Measurements from ENCODE around the gene KRT80.

KRT80 gene

DNA sequence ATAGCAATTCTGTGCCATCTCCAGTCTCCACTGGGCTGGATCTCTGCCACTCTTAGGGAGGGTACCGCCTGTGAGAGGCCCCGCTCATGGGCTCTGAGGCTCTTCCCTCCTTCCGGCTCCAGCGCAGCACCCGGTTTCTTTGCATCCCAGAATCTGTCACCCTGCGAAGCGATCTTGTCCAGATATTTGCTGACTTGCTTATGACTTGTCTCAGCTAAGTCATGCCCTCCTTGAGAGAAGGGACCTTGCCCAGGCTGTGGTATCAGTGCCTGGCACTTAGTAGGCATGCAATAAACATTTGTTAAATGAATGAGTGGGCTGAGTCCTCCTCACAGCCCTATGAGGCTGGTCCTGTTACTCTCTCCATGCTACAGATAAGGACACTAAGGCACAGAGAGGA lies 13.4 kb downstream of the KRT80 start:
- no peak for FAIRE-seq

- no peak for FAIRE-seq
Measured at GRCh38 chr12:52175371-52176350, 16.2 kb downstream of the KRT80 start.

- no peak for FAIRE-seq
Measured at GRCh38 chr12:52173526-52173925, 18.3 kb downstream of the KRT80 start.

GRCh38 chr12:52172956-52173355 lies 18.9 kb downstream of the KRT80 start:
- FAIRE-seq: no peak

DNA sequence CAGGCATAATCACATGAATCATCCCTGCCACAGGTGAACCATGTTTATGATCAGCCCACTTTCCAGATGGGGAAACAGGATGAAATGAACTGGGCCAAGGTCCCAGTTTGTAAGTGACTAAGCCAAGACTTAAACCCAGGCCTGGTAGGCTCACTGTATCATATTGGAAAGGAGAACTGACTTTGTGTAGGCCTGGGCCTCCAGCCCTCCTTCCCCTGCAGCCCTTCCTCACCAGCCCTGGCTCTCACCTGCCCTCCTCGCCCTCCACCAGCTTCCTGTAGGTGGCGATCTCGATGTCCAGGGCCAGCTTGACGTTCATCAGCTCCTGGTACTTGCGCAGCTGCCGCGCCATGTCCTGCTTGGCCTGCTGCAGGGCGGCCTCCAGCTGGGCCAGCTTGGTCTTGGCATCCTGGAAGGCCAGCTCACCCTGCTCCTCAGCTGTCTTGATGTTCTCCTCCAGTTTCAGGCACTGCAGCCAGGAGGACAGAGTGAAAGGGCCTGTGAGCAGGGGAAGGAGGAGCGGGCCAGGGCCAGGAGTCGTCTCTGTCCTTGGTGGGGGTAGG lies 19.8 kb downstream of the KRT80 start:
- no peak for FAIRE-seq

DNA sequence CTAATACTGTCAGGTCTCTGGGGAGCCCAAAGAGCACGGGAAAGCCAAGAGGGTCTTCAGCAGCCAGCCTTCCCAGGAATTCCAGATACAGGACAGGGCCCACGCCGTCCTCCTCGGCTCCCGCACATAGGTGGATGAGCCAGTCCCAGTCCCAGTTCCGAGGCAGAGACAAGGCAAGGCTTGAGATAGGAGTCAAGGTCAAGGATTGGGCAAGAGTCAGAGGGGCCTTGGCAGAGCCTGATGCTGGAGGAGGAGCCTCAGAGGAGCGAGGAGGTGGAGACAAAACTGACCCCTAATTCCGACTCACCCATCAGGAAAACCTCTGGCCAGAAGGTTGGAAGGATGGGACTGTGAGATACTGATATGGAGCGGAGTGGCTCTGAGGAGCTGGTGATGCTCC lies 21.0 kb downstream of the KRT80 start:
- no peak for FAIRE-seq

- no peak for FAIRE-seq
Measured at GRCh38 chr12:52169886-52170285, 21.9 kb downstream of the KRT80 start.

DNA sequence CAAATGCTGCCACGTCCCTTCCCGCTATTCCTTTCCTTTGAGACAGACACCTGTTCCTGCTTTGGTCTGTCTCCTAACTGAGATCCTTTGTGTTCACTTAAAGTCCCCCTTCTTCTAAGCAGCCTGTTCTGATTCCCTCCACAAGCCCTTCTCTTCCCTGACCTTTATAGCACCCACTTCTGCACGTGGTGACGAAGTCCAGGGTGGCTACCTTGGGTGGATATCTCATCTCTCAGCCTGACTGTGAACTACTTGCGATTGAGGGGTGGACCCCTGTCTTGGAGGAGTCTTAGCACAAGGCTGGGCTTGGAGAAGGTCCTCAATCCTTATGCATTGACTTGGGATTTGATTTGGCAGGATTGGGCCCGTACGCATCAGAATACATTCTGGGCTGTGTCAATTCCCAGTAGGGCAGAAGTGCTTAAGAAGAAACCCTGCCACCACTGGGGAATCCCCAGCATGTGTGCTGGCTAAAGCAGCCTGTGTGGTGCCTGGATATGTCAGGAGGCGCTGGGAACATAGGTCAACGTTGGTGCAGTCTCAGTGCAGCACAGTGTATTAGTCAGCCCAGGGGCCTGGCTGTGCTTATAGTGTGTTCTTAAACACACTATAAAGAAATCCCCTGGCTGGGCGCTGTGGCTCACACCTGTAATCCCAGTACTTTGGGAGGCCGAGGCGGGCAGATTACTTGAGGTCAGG lies 23.6 kb downstream of the KRT80 start:
- FAIRE-seq: no peak

DNA sequence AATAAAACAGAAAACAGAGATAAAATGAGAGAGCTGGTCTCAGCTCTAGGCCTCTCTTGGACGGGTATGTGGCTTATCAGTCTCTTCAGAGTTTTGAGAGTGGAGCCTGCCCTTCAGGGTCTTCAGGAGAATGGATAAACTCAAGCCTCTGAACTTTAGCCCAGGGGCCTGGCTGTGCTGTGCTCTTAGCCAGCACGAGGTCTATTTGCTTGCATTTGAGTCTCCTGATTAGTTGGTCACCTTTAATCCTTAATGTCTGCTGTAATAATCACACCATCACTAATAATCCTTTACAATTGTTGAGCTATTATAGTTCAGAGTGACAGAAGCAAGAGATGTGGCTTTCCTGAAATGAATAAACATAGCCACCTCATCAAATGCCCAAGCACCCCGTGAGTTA lies 24.3 kb downstream of the KRT80 start:
- no peak for FAIRE-seq

DNA sequence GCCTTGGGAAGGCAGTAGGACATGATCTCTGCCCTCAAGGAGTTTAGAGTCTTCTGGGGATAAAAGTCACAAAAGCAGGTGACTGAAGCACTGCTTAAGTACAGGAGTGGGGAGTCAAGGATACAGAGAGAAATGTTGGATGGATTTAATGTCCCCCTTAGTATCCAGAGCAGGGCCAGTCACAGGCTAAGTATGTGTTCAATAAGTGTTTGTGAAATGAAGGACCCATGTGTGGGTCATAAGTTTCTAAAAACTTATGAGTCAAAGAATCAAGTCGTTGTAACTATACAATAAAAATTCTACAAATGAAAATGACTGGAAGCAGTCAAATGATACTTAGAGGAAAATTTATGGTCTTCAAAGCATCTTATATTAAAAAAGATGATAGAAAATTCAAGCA lies 25.1 kb downstream of the KRT80 start:
- no peak for FAIRE-seq

DNA sequence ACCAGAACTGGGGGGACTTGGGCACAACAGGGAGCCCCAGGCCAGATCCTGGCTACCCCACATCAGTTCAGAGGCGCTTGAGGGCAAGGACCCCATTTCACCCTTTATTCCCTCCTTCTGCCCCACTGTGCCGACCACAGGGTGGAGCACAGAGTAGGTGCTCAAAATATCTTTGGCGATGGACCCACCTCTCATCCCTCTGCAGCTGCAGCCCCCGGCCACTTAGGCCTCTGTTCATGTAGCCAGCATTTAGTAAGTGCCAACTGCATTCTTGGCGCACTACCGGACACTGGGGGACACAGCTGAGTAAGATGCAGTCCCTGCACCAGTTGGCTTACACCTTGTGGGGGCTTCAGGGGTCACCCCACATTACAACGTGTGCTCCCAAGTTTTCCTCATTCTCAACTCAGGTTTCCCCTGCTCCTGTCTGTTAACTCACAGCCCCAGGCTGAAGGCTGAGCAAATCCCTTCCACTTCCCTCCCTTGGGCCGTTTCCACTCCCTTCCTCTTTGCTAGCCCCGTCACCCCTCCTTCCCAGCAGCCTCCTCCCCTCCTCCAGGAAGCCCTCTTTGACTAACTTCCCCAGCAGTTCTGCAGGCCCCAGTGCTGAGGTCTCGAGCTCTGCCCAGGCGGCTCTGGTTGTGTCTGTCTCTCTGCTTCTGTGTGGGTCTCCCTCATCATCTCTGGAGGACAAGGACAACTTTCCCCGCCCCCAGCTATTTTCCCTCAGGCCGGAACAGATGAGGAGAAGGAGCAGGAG lies 26.5 kb downstream of the KRT80 start:
- no peak for FAIRE-seq

DNA sequence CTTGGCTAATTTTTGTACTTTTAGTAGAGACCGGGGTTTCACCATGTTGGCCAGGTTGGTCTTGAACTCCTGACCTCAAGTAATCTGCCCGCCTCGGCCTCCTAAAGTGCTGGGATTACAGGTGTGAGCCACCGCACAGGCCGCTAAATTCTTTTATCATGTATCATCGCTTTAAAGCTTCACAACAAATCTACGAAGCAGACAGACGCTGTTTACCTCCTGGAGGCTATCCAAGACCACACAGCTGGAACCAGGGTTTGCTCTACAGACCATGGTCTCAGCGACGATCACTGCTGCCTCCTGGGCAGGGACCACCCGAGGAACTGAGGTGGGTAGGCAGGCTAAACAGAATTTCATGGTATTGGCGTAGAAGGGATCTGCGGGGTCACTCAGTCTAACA lies 27.2 kb downstream of the KRT80 start:
- FAIRE-seq: no peak

DNA sequence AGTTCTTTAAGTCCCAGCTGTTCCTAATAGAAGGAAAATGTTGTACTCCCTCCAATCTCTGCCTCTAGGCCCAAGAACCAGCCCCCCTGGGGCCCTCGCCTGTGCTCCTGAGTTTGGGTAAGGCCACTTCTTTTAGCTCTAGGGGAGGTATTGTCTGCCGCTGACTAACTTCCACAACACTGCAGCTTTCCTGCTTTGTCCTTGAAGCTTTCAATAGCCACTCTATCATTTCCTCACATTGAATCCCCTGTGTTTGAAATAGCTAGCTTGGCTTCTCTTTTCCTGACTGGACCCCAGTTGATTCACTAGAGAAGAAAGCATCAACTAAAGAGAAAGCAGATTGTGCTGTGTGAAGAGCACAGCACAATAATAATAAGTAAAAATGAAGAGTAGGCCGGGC lies 28.8 kb downstream of the KRT80 start:
- FAIRE-seq: no peak

- FAIRE-seq: no peak
Measured at GRCh38 chr12:52160200-52160599, 31.6 kb downstream of the KRT80 start.

- FAIRE-seq: no peak
Measured at GRCh38 chr12:52157566-52158150, 34.2 kb downstream of the KRT80 start.

GRCh38 chr12:52156757-52157565 lies 34.9 kb downstream of the KRT80 start:
- FAIRE-seq: no peak

DNA sequence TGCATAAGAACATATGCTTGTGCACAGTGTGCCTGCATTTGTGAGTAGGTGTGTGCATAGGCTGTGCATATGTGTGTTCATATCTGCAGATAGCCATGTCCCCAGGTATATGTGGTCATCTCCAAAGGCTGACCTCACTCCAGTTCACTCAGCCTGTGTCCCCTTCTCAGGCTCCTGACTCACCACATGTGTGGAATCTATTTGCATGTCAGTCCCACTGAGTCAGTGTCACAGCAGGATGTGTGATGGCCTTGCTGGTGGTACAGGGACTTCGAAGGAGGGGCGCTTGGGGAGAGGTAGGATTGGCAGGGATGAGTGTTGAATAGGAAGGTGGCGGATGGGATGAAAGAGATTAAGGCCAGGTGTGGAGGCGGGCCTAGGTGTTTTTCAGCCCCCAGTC lies 35.5 kb downstream of the KRT80 start:
- no peak for FAIRE-seq

GRCh38 chr12:52155048-52155868 lies 36.6 kb downstream of the KRT80 start:
- no peak for FAIRE-seq

- FAIRE-seq: no peak
Measured at GRCh38 chr12:52152905-52153317, 38.9 kb downstream of the KRT80 start.

GRCh38 chr12:52151837-52152783 lies 39.7 kb downstream of the KRT80 start:
- FAIRE-seq: no peak
